ENCODE data around the gene C1orf53. TPM values are rescaled to one million over a fixed set of nuclear protein-coding genes. Genes with fewer than 3 reads are reported as not detected.
"Not testable (repeated sequence)": the region's sequence is repeated elsewhere in the genome, so short reads cannot be mapped to it uniquely, and the experiment has no call there.

Gene C1orf53
- not detected for polyA plus RNA-seq

DNA sequence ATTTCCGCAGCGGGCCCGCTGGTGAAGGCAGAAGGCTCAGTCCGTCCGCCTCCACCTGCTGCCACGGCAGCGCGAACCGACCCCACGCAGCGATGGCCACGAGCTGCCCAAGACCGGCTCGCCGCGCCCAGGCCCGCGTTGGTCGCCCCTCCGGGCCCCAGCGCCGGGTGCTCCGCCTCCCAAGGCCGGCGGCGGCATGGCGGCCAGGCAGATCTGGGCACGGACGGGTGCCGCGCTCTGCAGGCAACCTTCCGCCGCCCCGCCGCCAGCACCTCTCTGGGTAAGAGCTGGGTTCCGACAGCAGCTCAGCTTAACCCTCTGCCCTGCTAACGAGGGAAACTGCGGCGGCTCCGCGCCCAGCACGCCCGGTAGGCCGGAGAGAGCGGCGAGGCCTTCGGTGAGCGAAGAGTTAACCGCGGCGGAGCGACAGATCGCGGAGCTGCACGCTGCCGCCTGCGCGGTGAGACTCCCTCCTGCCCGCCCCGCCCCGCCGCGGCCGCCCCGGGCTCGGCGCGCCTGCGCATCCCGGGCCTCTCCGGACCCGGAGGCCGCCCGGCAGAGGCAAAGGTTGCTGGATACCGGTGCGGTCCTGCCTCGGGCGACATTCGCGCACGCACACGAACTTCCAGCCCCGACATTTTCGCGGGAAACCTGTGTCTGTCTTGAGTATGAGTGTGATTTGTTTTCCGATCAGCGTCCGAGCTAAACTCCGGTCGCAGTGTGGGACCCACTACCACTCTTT is at the start of gene C1orf53:
Gene C1orf53 (plus strand): TSS at position 177 of the 742 bp plus-strand sequence. CDS start 20 bp downstream, at position 197.
- H3K9me3 Mint-ChIP-seq = peaks cover 0 to 2% (median 0%) of the 10 kb centered on the region in 3 donors

DNA sequence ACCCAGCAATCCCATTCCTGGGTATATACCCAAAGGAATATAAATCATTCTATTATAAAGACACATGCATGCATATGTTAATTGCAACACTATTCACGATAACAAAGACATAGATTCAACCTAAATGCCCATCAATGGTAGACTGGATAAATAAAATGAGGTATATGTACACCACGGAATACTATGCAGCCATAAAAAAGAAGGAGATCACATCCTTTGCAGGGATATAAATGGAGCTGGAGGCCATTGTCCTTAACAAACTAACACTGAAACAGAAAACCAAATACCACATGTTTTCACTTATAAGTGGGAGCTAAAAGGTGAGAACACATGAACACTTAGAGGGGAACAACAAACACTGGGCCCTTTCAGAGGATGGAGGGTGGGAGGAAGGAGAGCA is 46.7 kb upstream of the C1orf53 start:
- not testable (repeated sequence) for H3K27me3 Mint-ChIP-seq

More for the DNA sequence above, at the start of gene C1orf53:
- H3K27me3 Mint-ChIP-seq = peaks cover 21% of the 10 kb centered on the region
- peaks cover 7 to 14% (median 12%) of the 10 kb centered on the region in 3 donors for H3K4me1 Mint-ChIP-seq
- peak within 1 kb of the TSS; percentile 74 to 87 (median 81) for H3K27ac Mint-ChIP-seq
- peaks cover 2% of the 10 kb centered on the region for H3K36me3 Mint-ChIP-seq
- H3K4me3 Mint-ChIP-seq = peak within 1 kb of the TSS; percentile 72 to 98 (median 90)

DNA sequence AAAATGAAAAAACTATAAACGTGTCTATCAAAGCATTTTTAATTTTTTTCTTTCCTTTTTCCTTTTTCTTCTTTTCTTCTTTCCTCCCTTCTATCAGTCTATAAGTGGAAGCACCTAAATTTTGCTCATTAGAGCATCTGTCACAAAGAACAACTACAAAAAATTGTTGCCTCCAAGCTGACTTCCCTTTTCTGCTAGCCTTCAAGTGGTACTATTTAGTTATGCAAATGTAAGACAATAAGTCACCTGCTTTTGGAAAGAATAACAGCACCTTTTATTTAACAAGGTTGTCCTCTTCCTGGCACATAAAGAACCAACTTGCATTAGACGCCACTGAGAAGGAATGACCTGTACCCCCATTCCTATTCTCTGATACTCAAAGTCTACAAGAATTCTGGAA is 45.0 kb upstream of the C1orf53 start:
- H3K27ac Mint-ChIP-seq = no peak overlapping the region
- H3K9me3 Mint-ChIP-seq = no peaks in the 10 kb centered on the region
- H3K4me1 Mint-ChIP-seq = peaks cover 4 to 6% (median 4%) of the 10 kb centered on the region in 3 donors
- H3K36me3 Mint-ChIP-seq = peaks cover 2% of the 10 kb centered on the region
- H3K4me3 Mint-ChIP-seq = no peak overlapping the region
- H3K27me3 Mint-ChIP-seq = no peaks in the 10 kb centered on the region

More for the DNA sequence above, 46.7 kb upstream of the C1orf53 start:
- H3K27ac Mint-ChIP-seq, H3K4me1 Mint-ChIP-seq, H3K9me3 Mint-ChIP-seq, H3K36me3 Mint-ChIP-seq, H3K4me3 Mint-ChIP-seq: not testable (repeated sequence)

DNA sequence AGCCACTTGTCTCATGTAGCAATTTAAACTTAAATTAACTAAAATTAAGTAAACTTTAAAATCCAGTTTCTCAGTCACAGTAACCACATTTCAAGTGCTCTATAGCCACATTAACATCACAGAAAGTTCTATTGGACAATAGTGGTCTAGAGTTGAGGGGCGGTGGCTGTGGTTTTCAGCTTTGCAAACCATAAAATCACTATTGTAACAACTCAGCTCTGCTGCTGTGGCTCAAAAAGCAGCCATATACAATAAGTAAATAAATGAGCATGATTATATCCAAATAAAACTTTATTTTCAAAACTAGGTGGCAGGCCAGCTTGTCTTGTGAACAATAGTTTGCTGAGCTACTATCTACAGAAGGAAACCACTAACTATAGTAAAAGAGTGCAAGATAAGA is 43.4 kb upstream of the C1orf53 start:
- H3K36me3 Mint-ChIP-seq = peaks cover 2% of the 10 kb centered on the region
- H3K9me3 Mint-ChIP-seq = no peaks in the 10 kb centered on the region
- no peak overlapping the region for H3K27ac Mint-ChIP-seq
- H3K4me3 Mint-ChIP-seq = no peak overlapping the region
- no peaks in the 10 kb centered on the region for H3K27me3 Mint-ChIP-seq
- peaks cover 4 to 6% (median 4%) of the 10 kb centered on the region in 3 donors for H3K4me1 Mint-ChIP-seq

DNA sequence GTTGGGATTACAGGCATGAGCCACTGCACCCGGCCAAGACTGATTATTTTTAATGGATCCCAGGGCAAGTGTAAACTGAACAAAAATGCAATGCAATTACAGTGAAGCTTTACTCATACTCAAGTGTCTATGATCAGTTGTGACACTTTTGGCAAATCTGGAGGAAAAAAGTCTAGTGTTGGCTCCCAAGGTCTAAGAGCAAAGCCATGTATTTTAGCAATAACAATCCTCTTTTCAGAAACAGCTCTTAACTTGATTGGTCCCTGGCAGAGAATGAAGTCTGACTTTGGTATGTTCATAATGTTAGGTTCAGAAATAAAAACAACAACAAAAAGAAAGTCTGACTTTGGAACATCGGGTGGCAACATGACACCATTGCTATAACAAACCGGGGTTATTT is 40.2 kb upstream of the C1orf53 start:
- Mint-ChIP-seq H3K27me3 (no peaks in the 10 kb centered on the region), H3K4me1 (peaks cover 4 to 5% (median 4%) of the 10 kb centered on the region in 3 donors), H3K4me3 (no peak overlapping the region), H3K27ac (no peak overlapping the region), H3K9me3 (no peaks in the 10 kb centered on the region), H3K36me3 (no peaks in the 10 kb centered on the region)

DNA sequence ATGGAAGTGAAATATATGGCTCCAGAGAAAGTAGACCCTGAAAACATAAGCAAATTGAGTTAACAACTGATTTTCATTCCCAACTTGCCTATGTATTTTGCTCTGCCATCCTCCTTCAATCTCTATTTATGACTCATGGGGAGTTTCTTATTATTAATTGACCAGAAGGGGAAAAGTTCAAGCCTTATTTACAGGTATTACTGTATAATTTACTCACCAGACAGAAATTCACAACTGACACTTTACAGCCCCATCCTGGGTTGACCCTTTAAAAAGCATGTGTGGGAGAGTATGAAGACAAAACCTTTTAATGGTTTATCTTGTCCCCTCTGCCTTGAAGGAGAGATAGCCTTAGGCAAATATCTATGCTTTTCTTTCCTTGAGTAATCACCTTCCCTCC is 39.8 kb upstream of the C1orf53 start:
- Mint-ChIP-seq H3K27ac (no peak overlapping the region), H3K27me3 (no peaks in the 10 kb centered on the region), H3K36me3 (no peaks in the 10 kb centered on the region), H3K4me3 (no peak overlapping the region), H3K4me1 (peaks cover 0 to under 1% (median under 1%) of the 10 kb centered on the region in 3 donors), H3K9me3 (no peaks in the 10 kb centered on the region)

DNA sequence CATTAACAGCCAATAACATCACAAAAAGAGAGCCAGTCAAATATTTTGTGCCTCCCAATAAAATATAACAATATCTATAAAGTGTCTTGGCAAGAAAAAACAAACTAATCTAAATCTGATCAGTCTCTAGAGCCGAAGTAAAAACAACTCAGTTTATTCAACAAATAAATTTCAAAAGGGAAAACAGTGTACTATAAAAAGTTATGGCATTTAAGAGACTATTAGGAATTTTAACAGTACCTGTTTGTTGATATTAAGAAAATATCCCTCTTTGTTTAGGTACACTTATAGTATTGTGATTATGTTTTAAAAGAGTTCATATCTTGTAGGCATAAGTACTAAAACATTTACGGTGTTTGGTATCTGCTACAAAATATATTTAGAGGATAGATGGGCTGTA is 36.6 kb upstream of the C1orf53 start:
- Mint-ChIP-seq H3K9me3 (no peaks in the 10 kb centered on the region), H3K27ac (no peak overlapping the region), H3K36me3 (no peaks in the 10 kb centered on the region), H3K27me3 (no peaks in the 10 kb centered on the region), H3K4me1 (no peaks in the 10 kb centered on the region), H3K4me3 (no peak overlapping the region)

DNA sequence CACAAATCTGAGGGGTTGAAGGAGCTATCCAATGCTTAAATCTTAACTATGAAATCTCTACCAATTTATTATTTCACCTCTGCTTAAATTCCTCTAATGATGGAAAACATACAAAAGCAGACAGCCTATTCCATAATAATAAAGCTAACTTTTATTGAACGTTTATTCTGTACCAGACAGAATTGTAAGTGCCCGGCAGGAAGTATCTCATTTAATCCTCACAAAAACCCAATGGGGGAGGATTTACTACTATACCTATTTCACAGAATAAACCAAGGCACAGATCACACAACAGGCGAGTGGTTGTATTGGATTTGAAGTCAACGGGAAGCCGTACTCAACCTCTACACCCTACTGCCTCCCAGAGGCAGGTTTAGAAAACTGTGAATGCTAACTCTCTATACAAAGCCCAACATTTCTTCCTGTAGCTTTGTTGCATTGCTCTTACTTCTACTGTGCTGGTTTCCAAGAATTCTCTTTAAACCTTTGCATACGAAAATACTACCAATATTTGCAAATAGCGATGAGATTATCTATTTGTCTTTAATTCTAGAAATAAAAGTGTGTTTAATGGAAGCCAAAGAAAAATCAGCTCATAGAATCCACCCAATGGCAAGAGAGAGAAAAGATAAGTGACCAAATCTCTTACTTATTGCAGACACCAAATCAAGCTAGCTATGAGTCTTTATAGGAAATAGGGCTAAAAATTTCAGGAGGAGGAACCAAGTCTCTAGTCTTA is 33.5 kb upstream of the C1orf53 start:
- Mint-ChIP-seq H3K27ac (no peak overlapping the region), H3K4me1 (no peaks in the 10 kb centered on the region), H3K9me3 (no peaks in the 10 kb centered on the region), H3K4me3 (no peak overlapping the region), H3K36me3 (no peaks in the 10 kb centered on the region), H3K27me3 (no peaks in the 10 kb centered on the region)

DNA sequence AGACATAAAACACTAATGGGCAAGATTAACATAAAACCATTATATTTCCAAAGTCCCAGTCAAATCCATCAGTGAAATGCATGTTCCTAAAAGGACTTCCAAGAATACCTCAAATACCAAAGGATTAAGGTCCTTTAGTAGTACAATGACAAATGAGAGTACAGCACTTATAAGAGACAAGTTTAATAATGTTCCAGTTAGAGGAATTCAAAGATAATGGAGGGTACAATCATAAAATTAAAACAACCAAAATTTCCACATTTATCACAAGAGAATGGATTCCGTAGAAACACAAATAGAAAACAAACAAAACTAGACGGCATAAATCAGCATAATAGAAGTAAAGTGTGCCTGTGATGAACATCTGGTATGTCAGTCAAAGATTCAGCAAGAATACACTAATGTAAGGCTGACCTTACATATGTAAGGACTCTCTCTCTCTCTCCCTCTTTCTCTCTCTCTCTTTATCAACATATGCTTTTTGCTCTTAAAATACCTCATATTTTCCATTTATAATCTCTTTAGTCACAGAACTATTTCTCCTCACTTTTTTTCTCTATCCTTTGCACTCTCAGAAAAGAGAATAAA is 32.8 kb upstream of the C1orf53 start:
- no peaks in the 10 kb centered on the region for H3K9me3 Mint-ChIP-seq
- H3K27me3 Mint-ChIP-seq = no peaks in the 10 kb centered on the region
- peaks cover 2% of the 10 kb centered on the region for H3K36me3 Mint-ChIP-seq
- H3K4me3 Mint-ChIP-seq = no peak overlapping the region
- H3K27ac Mint-ChIP-seq = no peak overlapping the region
- H3K4me1 Mint-ChIP-seq = no peaks in the 10 kb centered on the region

DNA sequence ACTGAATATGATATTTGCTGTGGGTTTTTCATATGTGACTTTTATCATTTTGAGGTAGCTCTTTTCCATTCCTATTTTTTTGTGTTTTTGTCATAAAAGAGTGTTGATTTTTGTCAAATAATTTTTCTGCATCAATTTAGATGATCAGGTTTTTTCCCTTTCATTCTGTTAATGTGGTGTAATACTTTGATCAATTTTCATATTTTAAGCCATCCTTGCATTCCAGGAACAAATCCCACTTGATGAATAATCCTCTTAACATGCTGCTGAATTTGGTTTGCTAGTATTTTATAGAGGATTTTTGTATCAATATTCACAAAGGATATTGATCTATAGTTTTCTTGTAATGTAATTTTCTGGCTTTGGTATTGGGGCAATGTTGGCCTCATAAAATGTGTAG is 25.5 kb upstream of the C1orf53 start:
- no peak overlapping the region for H3K27ac Mint-ChIP-seq
- peaks cover 0 to 1% (median 0%) of the 10 kb centered on the region in 3 donors for H3K4me1 Mint-ChIP-seq
- peaks cover 0 to 14% (median 3%) of the 10 kb centered on the region in 3 donors for H3K9me3 Mint-ChIP-seq
- no peak overlapping the region for H3K4me3 Mint-ChIP-seq
- peaks cover 2% of the 10 kb centered on the region for H3K27me3 Mint-ChIP-seq
- H3K36me3 Mint-ChIP-seq = peaks cover 2% of the 10 kb centered on the region

DNA sequence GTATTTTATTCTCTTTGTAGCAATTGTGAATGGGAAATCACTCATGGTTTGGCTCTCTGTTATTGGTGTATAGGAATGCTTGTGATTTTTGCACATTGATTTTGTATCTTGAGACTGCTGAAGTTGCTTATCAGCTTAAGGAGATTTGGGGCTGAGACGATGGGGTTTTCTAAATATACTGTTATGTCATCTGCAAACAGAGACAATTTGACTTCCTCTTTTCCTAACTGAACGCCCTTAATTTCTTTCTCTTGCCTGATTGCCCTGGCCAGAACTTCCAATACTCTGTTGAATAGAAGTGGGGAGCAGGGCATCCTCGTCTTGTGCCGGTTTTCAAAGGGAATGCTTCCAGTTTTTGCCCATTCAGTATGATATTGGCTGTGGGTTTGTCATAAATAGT is 22.0 kb upstream of the C1orf53 start:
- not testable (repeated sequence) for H3K27me3 Mint-ChIP-seq, H3K36me3 Mint-ChIP-seq
- peaks cover 0 to 14% (median 3%) of the 10 kb centered on the region in 3 donors for H3K9me3 Mint-ChIP-seq

DNA sequence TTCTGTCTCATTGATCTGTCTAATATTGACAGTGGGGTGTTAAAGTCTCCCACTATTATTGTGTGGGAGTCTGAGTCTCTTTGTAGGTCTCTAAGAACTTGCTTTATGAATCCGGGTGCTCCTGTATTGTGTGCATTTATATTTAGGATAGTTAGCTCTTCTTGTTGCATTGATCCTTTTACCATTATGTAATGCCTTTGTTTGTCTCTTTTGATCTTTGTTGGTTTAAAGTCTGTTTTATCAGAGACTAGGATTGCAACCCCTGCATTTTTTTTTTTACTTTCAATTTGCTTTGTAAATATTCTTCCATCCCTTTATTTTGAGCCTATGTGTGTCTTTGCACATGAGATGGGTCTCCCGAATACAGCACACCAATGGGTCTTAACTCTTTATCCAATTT is 20.2 kb upstream of the C1orf53 start:
- H3K4me3 Mint-ChIP-seq, H3K36me3 Mint-ChIP-seq, H3K27ac Mint-ChIP-seq, H3K27me3 Mint-ChIP-seq, H3K9me3 Mint-ChIP-seq, H3K4me1 Mint-ChIP-seq: not testable (repeated sequence)

More for the DNA sequence above, 22.0 kb upstream of the C1orf53 start:
- H3K4me3 Mint-ChIP-seq, H3K4me1 Mint-ChIP-seq, H3K27ac Mint-ChIP-seq: not testable (repeated sequence)

DNA sequence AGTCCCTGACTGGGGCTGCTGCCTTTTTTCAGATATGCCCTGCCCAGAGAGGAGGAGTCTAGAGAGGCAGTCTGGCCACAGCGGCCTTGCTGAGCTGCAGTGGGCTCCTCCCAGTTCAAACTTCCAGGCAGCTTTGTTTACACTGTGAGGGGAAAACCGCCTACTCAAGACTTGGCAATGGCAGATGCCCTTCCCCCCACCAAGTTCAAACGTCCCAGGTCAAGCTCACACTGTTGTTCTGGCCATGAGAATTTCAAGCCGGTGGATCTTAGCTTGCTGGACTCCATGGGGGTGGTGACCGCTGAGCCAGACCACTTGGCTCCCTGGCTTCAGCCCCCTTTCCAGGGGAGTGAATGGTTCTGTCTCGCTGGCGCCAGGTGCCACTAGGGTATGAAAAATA is 18.3 kb upstream of the C1orf53 start:
- H3K27me3 Mint-ChIP-seq = peaks cover 9% of the 10 kb centered on the region
- no peak overlapping the region for H3K27ac Mint-ChIP-seq
- peaks cover 0 to 1% (median 0%) of the 10 kb centered on the region in 3 donors for H3K4me1 Mint-ChIP-seq
- H3K9me3 Mint-ChIP-seq = no peaks in the 10 kb centered on the region
- peaks cover 5% of the 10 kb centered on the region for H3K36me3 Mint-ChIP-seq
- no peak overlapping the region for H3K4me3 Mint-ChIP-seq

DNA sequence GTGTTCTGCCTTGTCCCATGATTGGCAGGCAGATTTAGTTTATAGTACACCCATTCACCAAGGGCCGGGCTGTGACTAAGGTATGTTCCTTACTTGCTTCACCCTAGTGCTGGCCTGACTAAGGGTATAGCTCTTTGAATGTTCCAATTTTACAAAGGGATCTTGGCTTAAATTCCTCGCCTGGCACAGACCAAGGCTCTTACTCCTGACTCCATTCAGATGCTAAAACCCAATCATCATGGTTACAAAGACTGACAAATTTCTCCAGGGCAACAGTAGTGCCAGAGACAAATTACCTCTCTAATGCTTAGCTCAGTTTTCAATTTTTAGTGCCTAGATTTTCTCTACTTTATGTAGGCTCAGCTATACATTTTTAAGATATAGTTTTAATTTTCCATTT is 11.5 kb upstream of the C1orf53 start:
- Mint-ChIP-seq H3K4me1 (no peaks in the 10 kb centered on the region), H3K4me3 (no peak overlapping the region), H3K36me3 (peaks cover 2% of the 10 kb centered on the region), H3K27me3 (peaks cover 20% of the 10 kb centered on the region), H3K9me3 (no peaks in the 10 kb centered on the region), H3K27ac (no peak overlapping the region)

DNA sequence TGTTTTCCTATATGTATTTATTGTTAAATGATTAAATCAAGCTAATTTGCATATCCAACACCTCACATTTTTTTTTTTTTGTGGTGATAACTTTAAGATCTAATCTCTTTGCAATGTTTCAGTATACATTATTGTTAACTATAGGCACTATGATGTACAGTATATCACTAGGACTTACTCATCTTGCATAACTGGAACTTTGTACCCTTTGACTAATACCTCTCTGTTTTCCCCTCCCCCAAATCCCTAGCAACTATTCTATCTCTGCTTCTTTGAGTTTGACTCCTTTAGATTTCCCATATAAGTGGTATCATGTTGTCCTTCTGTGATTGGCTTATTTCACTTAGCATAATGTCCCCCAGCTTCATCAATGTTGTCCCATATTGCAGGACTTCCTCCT is 9.7 kb upstream of the C1orf53 start:
- no peak overlapping the region for H3K27ac Mint-ChIP-seq
- H3K9me3 Mint-ChIP-seq = no peaks in the 10 kb centered on the region
- H3K4me3 Mint-ChIP-seq = no peak overlapping the region
- H3K36me3 Mint-ChIP-seq = peaks cover 2% of the 10 kb centered on the region
- H3K27me3 Mint-ChIP-seq = peaks cover 20% of the 10 kb centered on the region
- no peaks in the 10 kb centered on the region for H3K4me1 Mint-ChIP-seq
